Globus pallidus (tissue), 1 donor: ENCODE measurements around the gene HS3ST6.
"Not testable (repeated sequence)": the region's sequence is repeated elsewhere in the genome, so short reads cannot be mapped to it uniquely, and the experiment has no call there.

Experiments
- DNase-seq: peaks from one replicate; pipeline ENCODE4 v3.0.0-alpha.2; 2015; ENCODE audit warnings: low spot score

The HS3ST6 gene

DNA sequence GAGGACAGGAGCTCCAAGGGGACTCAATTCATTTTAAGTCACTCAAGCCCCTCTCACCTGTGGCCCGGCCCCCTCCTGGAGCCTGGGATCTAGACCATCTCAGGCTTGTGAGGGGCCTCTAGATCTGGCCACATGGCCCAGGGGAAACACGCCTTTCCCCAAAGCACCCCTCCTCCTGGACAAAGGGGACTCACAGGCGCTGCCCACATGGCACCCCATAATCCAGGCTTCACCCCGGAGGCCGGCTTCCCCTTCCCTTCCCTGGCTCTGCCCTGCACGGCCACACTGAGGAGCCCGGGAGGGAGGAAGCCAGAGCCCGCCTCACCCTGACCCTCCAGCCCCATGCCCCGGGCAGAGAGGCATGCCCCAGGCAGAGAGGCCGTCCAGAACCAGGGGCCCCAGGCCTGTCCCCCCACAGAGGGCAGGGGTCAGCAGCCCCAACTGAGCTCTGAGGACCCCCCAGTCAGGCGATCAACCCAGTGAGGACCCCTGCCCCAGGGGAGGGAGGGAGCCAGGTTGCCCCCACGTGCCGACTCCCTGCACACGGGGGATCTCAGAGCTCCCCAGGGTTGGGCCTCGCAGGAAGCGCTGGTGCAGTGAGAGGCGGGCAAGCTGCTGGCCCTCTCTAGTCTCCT, 10.9 kb downstream of the HS3ST6 start:
- DNase-seq = no peak

DNA sequence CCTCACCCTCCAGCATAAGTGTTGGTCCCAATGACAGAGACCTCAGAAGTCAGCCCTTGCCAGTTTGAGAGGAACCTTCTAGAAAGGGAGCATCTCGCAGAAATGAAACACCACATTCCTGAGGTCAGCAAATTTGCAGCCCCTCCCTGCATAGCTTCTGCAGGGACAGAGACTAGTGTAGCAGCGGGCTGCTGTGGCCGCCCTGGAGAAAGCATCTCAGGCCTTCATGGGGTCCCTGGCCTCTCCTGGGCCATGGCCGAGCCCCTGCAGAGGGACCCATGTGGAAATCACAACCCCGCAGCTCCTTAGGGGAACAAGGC, 11.4 kb downstream of the HS3ST6 start:
- DNase-seq = no peak

GRCh38 chr16:1906055-1906845, 12.0 kb downstream of the HS3ST6 start:
- DNase-seq = no peak

- DNase-seq = no peak
Measured at GRCh38 chr16:1903845-1904840, 14.1 kb downstream of the HS3ST6 start.

DNA sequence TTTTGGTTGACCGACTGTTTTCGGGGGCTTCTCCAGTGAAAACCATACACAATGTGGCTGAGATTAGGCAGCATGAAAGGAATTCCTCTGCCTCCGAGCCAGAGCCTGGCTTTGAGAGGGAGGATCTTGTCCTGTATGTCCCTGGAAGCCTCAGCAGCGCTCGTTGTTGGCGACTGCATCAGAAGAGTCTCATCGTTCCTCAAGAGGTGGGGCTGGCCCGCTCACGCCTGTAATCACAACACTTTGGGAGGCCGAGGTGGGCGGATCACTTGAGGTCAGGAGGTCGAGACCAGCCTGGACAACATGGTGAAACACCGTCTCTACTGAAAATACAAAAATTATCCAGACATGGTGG, 15.0 kb downstream of the HS3ST6 start:
- no peak for DNase-seq

DNA sequence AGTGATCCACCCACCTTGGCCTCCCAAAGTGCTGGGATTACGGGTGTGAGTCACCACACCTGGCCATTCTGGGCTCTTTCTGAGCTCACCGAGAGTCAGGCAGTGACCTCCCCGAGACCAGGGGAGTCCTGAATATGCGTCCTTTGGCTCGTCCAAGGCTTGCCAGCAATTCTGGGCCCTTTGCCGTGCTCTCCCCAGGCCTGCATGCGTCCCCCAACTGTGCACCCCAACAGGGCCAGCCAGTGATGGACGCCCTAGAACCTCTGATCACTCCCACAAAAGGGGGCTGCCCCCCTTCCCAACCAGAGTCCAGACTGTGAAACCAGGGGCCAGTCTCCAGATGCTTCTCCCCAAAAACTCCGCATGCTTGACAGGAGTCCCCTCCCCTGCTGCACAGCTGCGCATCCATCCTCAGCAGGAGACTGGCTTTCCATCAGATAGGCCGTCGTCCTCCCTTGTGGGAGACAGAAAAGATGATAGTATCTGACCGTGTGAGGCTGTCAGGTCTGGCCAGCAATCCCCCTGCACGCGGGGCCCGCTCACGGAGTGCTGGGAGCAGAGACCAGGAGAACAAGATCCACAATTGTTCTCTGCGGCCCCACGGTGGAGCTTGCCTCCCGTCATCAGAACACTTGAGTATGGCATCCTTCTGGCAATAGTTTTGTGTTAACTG, 15.5 kb downstream of the HS3ST6 start:
- DNase-seq = no peak

DNA sequence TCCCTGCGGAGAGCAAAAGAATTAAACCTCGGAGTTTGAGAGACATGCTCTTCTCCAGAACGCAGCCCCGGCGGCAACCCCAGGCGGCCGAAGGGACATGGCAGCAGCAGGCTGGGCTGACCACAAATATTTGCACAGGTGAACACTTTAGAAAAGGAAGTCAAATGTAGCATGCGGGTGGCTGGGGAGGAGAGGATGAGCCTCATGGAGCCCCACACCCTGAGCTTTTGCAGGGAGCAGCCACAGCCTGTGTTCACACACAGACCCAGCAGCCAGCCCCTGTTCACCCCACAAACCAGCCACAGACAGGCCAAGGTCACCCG, 17.8 kb downstream of the HS3ST6 start:
- DNase-seq = no peak

DNA sequence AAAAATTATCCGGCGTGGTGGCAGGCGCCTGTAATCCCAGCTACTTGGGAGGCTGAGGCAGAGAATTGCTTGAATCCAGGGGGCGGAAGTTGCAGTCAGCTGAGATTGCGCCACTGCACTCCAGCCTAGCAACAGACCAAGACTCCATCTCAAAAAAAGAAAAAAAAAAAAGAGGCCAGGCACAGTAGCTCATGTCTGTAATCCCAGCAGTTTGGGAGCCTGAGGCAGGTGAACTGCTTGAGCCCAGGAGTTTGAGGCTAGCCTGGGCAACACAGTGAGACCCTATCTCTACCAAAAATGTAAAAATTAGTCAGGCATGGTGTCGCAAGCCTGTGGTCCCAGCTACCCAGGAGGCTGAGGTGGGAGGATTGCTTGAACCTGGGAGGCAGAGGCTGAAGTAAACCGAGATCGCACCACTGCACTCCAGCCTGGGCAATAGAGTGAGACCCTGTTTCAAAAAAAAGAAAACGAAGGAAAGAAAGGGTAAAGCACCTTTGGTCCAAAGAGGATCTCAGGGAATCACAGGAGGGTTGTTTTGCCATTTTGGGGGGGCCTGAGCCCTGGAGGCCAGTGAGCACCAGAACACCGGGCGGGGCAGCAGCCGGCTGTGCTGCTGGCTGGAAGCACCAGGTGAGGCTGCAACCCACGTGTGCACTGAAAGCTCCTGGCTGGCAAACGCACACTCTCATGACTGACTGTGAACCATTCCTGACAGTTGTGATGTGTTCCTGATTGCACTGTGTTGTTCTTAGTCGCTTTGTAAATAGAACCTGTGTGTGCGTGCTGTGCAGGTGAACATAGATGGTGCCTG, 18.4 kb downstream of the HS3ST6 start:
- no peak for DNase-seq

GRCh38 chr16:1897692-1898091, 20.5 kb downstream of the HS3ST6 start:
- DNase-seq = not testable (repeated sequence)

GRCh38 chr16:1895949-1896675, 22.1 kb downstream of the HS3ST6 start:
- DNase-seq = no peak

GRCh38 chr16:1895068-1895467, 23.1 kb downstream of the HS3ST6 start:
- DNase-seq = no peak

DNA sequence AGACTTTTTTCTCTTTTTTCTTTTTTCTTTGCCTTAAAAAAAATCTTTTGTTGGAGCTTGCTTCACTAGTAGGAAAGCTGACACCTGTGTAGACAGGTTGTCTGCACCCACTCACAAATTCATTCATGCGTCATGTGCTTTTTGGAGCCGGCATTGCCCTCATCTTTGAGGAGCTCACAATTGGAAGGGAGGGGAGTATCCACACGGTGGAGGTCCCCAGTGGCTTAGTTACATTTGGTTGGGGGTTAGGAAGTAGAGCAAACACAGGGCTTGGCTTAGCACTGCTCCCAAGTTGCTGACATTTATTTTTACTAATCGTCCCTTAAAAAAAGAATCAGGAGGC, 27.5 kb downstream of the HS3ST6 start:
- no peak for DNase-seq

- no peak for DNase-seq
Measured at GRCh38 chr16:1890024-1890707, 28.0 kb downstream of the HS3ST6 start.

DNA sequence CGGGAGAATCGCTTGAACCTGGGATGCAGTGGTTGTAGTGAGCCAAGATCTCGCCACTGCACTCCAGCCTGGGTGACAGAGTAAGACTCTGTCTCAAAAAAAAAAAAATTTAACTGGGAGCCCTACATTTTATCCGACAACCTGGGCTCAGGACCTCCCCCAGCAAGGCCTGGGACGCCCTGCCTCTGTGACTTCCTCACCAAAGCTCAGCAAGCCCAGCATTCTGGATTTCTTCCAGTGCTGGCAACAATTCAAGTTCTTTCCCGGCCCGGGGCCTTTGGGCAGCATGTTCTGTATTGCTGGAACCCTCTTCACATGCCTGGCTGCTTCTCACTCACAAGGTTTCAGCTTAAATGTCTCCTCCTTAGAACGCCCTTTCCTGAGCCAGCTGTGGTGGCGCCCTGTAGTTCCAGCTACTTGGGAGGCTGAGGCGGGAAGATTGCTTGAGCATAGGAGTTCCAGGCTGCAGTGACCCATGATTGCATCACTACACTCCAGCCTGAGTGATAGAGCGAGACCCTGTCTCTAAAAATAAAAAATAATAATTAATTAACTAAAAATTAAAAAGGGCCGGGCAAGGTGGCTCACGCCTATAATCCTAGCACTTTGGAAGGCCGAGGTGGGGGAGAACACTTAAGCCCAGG, 30.4 kb downstream of the HS3ST6 start:
- DNase-seq = no peak

- DNase-seq = no peak
Measured at GRCh38 chr16:1884889-1885288, 33.3 kb downstream of the HS3ST6 start.

DNA sequence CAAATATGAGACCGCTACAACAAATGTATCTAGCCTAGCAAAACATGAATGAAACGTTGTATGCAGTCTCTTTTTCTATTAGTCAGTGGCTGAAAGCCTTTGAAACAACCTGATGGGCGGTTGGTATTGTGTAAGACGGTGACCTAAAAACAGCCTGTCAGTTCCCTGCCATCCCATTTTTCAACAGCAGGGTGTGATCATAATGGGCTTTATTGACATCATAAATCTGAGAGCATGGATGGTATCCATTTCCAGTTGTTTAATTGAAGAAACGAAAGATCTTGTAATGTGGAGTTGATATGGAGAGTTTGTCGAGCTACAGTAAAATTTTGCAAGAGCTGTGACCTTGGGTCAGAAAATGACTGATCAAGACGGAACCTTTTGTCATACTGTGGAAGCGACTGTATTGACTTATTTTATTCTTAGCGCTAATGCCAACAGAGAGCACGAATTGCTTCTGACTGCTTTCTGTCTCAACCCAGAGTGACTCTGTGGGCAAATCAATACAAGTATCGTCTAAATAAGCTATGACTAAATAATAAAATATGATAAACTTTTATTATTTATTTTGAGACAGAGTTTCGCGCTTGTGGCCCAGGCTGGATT, 34.0 kb downstream of the HS3ST6 start:
- DNase-seq = no peak

DNA sequence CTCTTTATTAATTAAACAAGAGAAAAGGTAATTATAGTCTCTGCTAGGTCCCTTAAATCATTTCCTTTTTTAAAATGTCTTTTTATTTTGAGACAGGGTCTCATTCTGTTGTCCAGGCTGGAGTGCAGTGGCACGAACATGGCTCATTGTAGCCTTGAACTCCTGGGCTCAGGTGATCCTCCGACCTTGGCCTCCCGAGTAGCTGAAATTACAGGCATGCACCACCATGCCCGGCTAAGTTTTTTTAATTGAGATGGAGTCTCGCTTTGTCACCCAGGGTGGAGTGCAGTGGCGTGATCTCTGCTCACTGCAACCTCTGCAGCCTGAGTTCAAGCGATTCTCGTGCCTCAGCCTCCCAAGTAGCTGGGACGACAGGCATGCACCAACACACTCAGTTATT, 37.0 kb downstream of the HS3ST6 start:
- not testable (repeated sequence) for DNase-seq

DNA sequence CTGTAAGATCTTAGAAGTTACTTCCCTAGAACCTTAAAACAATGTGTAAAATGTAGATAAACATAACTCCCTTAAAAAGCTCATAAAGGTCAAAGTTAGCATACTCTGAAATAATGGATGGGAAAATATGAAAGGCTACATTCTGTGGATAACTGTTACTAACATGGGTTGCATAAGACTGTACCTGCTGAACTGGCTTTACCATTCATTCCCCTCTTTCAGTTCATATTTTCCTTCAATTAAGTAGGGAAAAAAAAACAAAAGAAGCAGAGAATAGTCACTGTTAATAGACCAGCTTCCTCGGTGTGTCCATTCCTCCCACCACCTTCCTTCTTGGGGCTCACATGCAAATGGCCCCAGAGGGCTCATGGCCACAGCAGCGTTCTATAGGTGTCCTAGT, 38.7 kb downstream of the HS3ST6 start:
- DNase-seq = no peak

DNA sequence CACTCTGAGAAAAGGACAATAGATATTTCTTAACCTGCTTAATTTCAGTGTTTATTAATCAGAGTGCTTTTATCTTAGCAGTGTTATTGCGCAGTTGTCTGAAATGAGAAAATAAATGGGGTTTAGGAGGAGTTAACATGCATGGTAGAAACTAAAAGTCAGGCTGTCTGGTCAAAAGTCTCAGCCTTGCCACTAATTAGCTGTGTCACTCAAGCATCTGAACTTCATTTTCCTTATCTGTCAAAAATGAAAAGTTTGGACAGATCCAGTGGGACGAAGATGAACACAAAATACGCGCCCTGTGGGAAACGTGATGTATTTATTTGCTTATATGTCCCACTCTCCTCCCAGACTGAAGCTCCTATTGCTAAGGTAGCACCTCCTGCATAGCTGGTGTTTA, 40.0 kb downstream of the HS3ST6 start:
- no peak for DNase-seq
